Keratinocyte (primary cell): Measurements from ENCODE around the gene CPT2. TPM values are rescaled to one million over a fixed set of nuclear protein-coding genes. Genes with fewer than 3 reads are reported as not detected.

Experiments
- DNase-seq: peaks from one replicate; pipeline ENCODE4 v3.0.0-alpha.2; 2011; ENCODE audit warnings: low read depth, missing footprints, low spot score
- FAIRE-seq: peaks from 2 replicates; lab custom pipeline; 2011; peaks lifted over from hg19 to GRCh38; lab: Jason Lieb, UNC
- H2AFZ ChIP-seq: 2 replicates; pipeline ENCODE4 v1.6.0; 2012; ENCODE audit warnings: low read length, control low read depth, inconsistent platforms; ENCODE audit not compliant: control insufficient read depth
- H3K27ac ChIP-seq: 2 replicates; pipeline ENCODE4 v1.5.1; 2011; ENCODE audit warnings: low read length; ENCODE audit not compliant: control insufficient read depth, insufficient read depth
- H3K27me3 ChIP-seq: 3 replicates; pipeline ENCODE4 v1.6.0; 2011; ENCODE audit warnings: low read length; ENCODE audit not compliant: control insufficient read depth, insufficient read depth; ENCODE audit errors: extremely low read depth
- H3K36me3 ChIP-seq, 2 experiments: 2 replicates in 1 of 2; 3 replicates in 1 of 2; pipeline ENCODE4 v1.5.1; 2011; ENCODE audit warnings: low read length in 2 of 2, mild to moderate bottlenecking in 1 of 2; ENCODE audit not compliant: control insufficient read depth in 2 of 2, insufficient read depth in 2 of 2; ENCODE audit errors: extremely low read depth in 1 of 2
- H3K4me1 ChIP-seq: 3 replicates; pipeline ENCODE4 v1.5.1; 2011; ENCODE audit warnings: low read length; ENCODE audit not compliant: control insufficient read depth, insufficient read depth; ENCODE audit errors: extremely low read depth
- H3K4me2 ChIP-seq: 3 replicates; pipeline ENCODE4 v1.6.0; 2011; ENCODE audit warnings: low read depth, low read length; ENCODE audit not compliant: control insufficient read depth, insufficient read depth; ENCODE audit errors: extremely low read depth
- H3K4me3 ChIP-seq, 3 experiments: fragments of 200-600 bp in 1 of 3; sonication (generic) in 1 of 3; 2 replicates in 2 of 3; 3 replicates in 1 of 3; pipeline ENCODE4 v1.5.1; 2011 to 2016; ENCODE audit warnings: low read length in 3 of 3, mild to moderate bottlenecking in 3 of 3, control low read depth in 2 of 3, inconsistent platforms in 1 of 3, low read depth in 1 of 3, mixed read lengths in 1 of 3, mixed run types in 1 of 3, moderate library complexity in 1 of 3; ENCODE audit not compliant: control insufficient read depth in 2 of 3, insufficient read depth in 2 of 3; ENCODE audit errors: extremely low read depth in 1 of 3
- H3K79me2 ChIP-seq: 2 replicates; pipeline ENCODE4 v1.6.0; 2012; ENCODE audit warnings: low read length; ENCODE audit not compliant: control insufficient read depth, insufficient read depth
- H3K9ac ChIP-seq: 3 replicates; pipeline ENCODE4 v1.6.0; 2011; ENCODE audit warnings: low read length; ENCODE audit not compliant: control insufficient read depth, insufficient read depth; ENCODE audit errors: extremely low read depth
- H3K9me1 ChIP-seq: 3 replicates; pipeline ENCODE4 v1.6.0; 2011; ENCODE audit warnings: low read length; ENCODE audit not compliant: control insufficient read depth, insufficient read depth; ENCODE audit errors: extremely low read depth
- H3K9me3 ChIP-seq: 2 replicates; pipeline ENCODE4 v1.5.1; 2012; ENCODE audit warnings: low read depth, low read length; ENCODE audit not compliant: control insufficient read depth
- H4K20me1 ChIP-seq: 3 replicates; pipeline ENCODE4 v1.6.0; 2011; ENCODE audit warnings: low read length; ENCODE audit not compliant: control insufficient read depth, insufficient read depth; ENCODE audit errors: extremely low read depth
- EZH2 ChIP-seq: IDR thresholded peaks from one replicate; pipeline ENCODE4 v1.6.1; 2012; ENCODE audit warnings: inconsistent platforms, mild to moderate bottlenecking, low read length, moderate library complexity
- dilution Hi-C: fragments of 300-500 bp; cut with MboI; formaldehyde crosslinking; loops from one replicate; pipeline ENCODE4 v1.7.0; 2020; ENCODE audit warnings: low sequenced_read_pairs; ENCODE audit not compliant: extremely low pct_ligation_motif_present
- polyA plus RNA-seq, 5 experiments: library from polyadenylated mRNA; depleted of rRNA in 3 of 5; stranded (reverse) in 3 of 5; stranded (forward) in 1 of 5; unstranded in 1 of 5; fragments of >200 nt; gene quantifications; 1 replicate in 1 of 5; 2 replicates in 3 of 5; 3 replicates in 1 of 5; pipeline versions ENCODE4 v1.2.1 to v1.2.3, GENCODE V29; 2011 to 2012; ENCODE audit warnings: missing spikeins in 2 of 5, low read depth in 1 of 5, low replicate concordance in 1 of 5
- TF ChIP-seq, protein P1 (sequence below), 3 experiments: IDR thresholded peaks in 1 of 3; conservative IDR thresholded peaks in 1 of 3; optimal IDR thresholded peaks in 1 of 3; 2 replicates in 2 of 3; 3 replicates in 1 of 3; pipeline versions ENCODE3 to v1.5.1; 2011; ENCODE audit warnings: low read length in 3 of 3, mild to moderate bottlenecking in 3 of 3, moderate library complexity in 2 of 3, control low read depth in 1 of 3, inconsistent platforms in 1 of 3; ENCODE audit not compliant: insufficient read depth in 2 of 3; ENCODE audit errors: extremely low read depth in 1 of 3

The CPT2 gene
- polyA plus RNA-seq, 1 donor (not counting 4 experiments of a cell fraction or from before 2014, with no cell fraction given): 16.6 TPM

DNA sequence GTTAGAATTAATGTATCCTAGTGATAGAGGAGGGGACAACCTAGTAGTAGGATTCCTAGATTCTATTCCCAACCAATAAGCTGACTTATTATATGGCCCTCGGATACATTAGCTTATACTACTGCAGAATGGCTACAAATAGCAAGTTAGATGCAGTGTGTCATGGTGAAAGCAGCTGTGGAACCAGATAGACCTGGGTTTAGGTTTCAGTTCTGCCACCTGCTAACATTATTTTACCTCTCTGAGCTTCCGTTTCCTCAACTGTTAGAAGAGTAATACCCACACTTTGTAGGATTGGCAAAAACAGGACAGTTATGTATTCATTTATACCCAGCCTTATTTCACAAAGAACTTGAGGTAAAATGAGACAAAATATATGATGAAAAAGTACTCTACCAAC, 63.3 kb downstream of the CPT2 start:
- DNase-seq: no peak

DNA sequence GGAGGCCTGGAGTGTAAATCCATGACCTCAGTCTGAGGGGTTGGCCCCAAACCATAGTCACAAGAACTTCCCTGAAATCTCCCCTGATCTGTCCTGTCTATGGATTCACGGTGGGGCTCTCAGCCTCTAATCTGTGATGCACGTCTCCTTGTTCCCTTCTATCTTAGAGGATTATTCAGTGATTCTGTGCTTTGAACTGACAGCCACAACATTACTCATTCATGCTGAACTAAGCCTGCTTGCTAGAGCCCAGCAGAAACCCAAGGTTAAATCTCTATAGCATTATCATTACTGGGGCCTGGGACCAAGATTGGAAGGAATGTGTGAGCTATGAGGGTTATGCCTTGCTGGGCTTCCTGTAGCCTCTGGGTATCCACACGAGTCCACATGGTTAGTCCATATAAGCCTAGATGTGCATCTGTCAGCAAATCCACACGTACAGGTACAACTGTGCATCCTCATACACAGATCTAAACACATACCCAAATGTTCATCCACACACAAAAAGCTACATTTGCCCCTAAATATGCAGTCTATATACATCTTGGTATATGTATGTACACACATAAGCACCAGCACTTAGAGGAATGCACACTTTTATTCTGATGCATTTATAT, 64.1 kb downstream of the CPT2 start:
- Histone ChIP-seq H3K36me3 (peaks cover 41 to 47% of the 10 kb centered on the region in 2 experiments), H3K27me3 (no peaks in the 10 kb centered on the region), H2AFZ (no peak overlapping the region), H3K9ac (no peak overlapping the region), H3K4me1 (no peaks in the 10 kb centered on the region), H3K9me3 (no peaks in the 10 kb centered on the region), H3K9me1 (no peaks in the 10 kb centered on the region), H3K4me3 (no peak overlapping the region), H3K27ac (no peak overlapping the region), H3K4me2 (no peak overlapping the region), H3K79me2 (no peaks in the 10 kb centered on the region), H4K20me1 (no peaks in the 10 kb centered on the region)
- FAIRE-seq (no peak), DNase-seq (no peak)
- dilution Hi-C loops: no loop called here
- no peak for TF ChIP-seq EZH2
- TF ChIP-seq, protein P1, sequence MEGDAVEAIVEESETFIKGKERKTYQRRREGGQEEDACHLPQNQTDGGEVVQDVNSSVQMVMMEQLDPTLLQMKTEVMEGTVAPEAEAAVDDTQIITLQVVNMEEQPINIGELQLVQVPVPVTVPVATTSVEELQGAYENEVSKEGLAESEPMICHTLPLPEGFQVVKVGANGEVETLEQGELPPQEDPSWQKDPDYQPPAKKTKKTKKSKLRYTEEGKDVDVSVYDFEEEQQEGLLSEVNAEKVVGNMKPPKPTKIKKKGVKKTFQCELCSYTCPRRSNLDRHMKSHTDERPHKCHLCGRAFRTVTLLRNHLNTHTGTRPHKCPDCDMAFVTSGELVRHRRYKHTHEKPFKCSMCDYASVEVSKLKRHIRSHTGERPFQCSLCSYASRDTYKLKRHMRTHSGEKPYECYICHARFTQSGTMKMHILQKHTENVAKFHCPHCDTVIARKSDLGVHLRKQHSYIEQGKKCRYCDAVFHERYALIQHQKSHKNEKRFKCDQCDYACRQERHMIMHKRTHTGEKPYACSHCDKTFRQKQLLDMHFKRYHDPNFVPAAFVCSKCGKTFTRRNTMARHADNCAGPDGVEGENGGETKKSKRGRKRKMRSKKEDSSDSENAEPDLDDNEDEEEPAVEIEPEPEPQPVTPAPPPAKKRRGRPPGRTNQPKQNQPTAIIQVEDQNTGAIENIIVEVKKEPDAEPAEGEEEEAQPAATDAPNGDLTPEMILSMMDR (optimal IDR thresholded peaks at IDR 0.05 in 1 of 3, IDR thresholded peaks at IDR 0.05 in 1 of 3, conservative IDR thresholded peaks at IDR 0.05 in 1 of 3; ENCODE audit: extremely low read depth in 1 of 3, insufficient read depth in 2 of 3, low read length in 3 of 3): no peak

More for the DNA sequence above, 63.3 kb downstream of the CPT2 start:
- Histone ChIP-seq H3K4me3 (no peak overlapping the region), H3K4me2 (no peak overlapping the region), H2AFZ (no peak overlapping the region), H3K36me3 (peaks cover 37 to 52% of the 10 kb centered on the region in 2 experiments), H3K27me3 (no peaks in the 10 kb centered on the region), H3K9me3 (no peaks in the 10 kb centered on the region), H3K27ac (no peak overlapping the region), H3K79me2 (no peaks in the 10 kb centered on the region), H3K9ac (no peak overlapping the region), H3K9me1 (no peaks in the 10 kb centered on the region), H3K4me1 (no peaks in the 10 kb centered on the region), H4K20me1 (no peaks in the 10 kb centered on the region)
- no peak for TF ChIP-seq EZH2
- TF ChIP-seq, protein P1 (optimal IDR thresholded peaks at IDR 0.05 in 1 of 3, IDR thresholded peaks at IDR 0.05 in 1 of 3, conservative IDR thresholded peaks at IDR 0.05 in 1 of 3; ENCODE audit: extremely low read depth in 1 of 3, insufficient read depth in 2 of 3, low read length in 3 of 3): no peak
- dilution Hi-C loops: no loop called here
- FAIRE-seq: no peak
